ENCODE measurements around the gene FAM234A.
A peak's percentile ranks its signal among the peaks of the same experiment; 100 is the strongest.
"Not testable (repeated sequence)": the region's sequence is repeated elsewhere in the genome, so short reads cannot be mapped to it uniquely, and the experiment has no call there.

The FAM234A gene

DNA sequence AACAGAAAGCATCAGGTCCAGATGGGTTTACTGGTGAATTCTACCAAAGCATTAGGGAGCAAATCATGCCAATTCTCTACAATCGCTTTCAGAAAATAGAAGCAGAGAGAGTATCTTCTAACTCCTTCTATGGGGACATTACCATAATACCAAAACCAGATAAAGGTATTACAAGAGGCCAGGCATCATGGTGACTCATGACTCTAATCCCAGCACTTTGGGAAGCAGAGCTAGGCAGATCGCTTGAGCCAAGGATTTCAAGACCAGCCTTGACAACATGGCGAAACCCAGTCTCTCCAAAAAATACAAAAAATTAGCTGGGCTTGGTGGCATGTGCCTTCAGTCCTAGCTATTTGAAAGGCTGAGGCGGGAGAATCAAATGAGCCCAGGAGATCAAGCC lies 31.4 kb upstream of the FAM234A start:
- H3K4me3 ChIP-seq (ENCODE audit: low read depth in 1 of 2, low read length in 2 of 2) = no peak overlapping the region
- no peaks in the 10 kb centered on the region for H3K4me1 ChIP-seq (ENCODE audit: insufficient read depth, low read length)
- H3K9me3 ChIP-seq (ENCODE audit: low read length) = no peaks in the 10 kb centered on the region
- H3K27ac ChIP-seq (ENCODE audit: low read depth, low read length) = no peak overlapping the region
- H3K36me3 ChIP-seq (ENCODE audit: insufficient read depth, low read length) = peaks cover 62% of the 10 kb centered on the region
- H3K9ac ChIP-seq (ENCODE audit: low read length) = no peak overlapping the region
- H3K27me3 ChIP-seq (ENCODE audit: control insufficient read depth in 1 of 2, insufficient read depth in 2 of 2, low read length in 2 of 2) = no peaks in the 10 kb centered on the region

DNA sequence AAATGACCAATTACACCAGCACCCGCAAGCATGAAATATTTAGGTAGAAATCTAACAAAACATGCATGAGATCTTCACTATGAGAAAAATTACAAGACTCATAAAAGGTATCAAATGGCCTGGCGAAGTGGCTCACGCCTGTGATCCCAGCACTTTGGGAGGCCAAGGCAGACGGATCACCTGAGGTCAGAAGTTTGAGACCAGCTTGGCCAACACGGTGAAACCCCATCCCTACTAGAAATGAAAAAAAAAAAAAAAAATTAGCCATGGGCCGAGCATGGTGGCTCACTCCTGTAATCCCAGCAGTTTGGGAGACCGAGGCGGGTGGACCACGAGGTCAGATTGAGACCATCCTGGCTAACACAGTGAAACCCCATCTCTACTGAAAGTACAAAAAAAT lies 30.6 kb upstream of the FAM234A start:
- not testable (repeated sequence) for H3K9ac ChIP-seq (ENCODE audit: low read length); H3K4me1 ChIP-seq (ENCODE audit: insufficient read depth, low read length); H3K27ac ChIP-seq (ENCODE audit: low read depth, low read length); H3K4me3 ChIP-seq (ENCODE audit: low read depth in 1 of 2, low read length in 2 of 2); H3K27me3 ChIP-seq (ENCODE audit: control insufficient read depth in 1 of 2, insufficient read depth in 2 of 2, low read length in 2 of 2); H3K9me3 ChIP-seq (ENCODE audit: low read length)
- peaks cover 56% of the 10 kb centered on the region for H3K36me3 ChIP-seq (ENCODE audit: insufficient read depth, low read length)

DNA sequence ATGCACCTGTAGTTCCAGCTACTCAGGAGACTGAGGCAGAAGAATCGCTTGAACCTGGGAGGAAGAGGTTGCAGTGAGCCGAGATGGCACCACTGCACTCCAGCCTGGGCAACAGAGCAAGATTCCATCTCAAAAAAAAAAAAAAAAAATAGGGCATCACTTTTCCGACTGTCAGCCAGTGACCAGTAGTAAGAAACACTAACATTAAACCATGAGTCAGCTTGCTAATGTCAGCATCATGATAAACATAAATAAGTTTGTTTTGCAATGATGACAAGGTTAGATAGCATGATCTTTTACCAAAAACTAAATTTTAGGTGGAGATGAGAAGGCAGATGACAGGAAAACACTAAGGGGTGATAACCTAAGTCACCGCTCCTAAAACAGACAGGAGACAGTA lies 25.3 kb upstream of the FAM234A start:
- not testable (repeated sequence) for H3K4me1 ChIP-seq (ENCODE audit: insufficient read depth, low read length); H3K9ac ChIP-seq (ENCODE audit: low read length); H3K9me3 ChIP-seq (ENCODE audit: low read length); H3K4me3 ChIP-seq (ENCODE audit: low read depth in 1 of 2, low read length in 2 of 2); H3K27ac ChIP-seq (ENCODE audit: low read depth, low read length); H3K27me3 ChIP-seq (ENCODE audit: control insufficient read depth in 1 of 2, insufficient read depth in 2 of 2, low read length in 2 of 2)
- H3K36me3 ChIP-seq (ENCODE audit: insufficient read depth, low read length) = peaks cover 53% of the 10 kb centered on the region

DNA sequence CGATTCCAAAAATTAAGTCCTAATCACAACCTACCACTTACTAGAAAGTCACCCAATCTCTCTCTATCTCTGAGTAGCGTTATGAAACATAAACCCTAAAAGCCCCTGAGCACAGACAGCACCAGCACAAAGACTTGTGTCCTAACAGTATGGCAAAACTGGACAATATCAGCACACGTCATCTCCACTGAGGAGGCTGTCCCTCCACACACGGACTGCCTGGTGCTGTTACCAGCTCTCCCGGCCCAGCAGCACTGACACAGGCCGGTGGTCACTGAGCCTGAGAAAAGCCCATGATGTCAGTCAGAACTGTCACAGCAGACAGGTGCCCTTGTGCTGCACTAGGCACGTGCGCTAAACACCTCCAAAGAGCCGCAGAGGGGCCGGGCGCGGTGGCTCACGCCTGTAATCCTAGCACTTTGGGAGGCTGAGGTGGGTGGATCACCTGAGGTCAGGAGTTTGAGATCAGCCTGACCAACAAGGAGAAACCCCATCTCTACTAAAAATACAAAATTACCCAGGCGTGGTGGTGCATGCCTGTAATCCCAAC lies 22.9 kb upstream of the FAM234A start:
- H3K9me3 ChIP-seq (ENCODE audit: low read length); H3K4me3 ChIP-seq (ENCODE audit: low read depth in 1 of 2, low read length in 2 of 2); H3K9ac ChIP-seq (ENCODE audit: low read length); H3K27me3 ChIP-seq (ENCODE audit: control insufficient read depth in 1 of 2, insufficient read depth in 2 of 2, low read length in 2 of 2); H3K4me1 ChIP-seq (ENCODE audit: insufficient read depth, low read length); H3K27ac ChIP-seq (ENCODE audit: low read depth, low read length): not testable (repeated sequence)
- peaks cover 50% of the 10 kb centered on the region for H3K36me3 ChIP-seq (ENCODE audit: insufficient read depth, low read length)

DNA sequence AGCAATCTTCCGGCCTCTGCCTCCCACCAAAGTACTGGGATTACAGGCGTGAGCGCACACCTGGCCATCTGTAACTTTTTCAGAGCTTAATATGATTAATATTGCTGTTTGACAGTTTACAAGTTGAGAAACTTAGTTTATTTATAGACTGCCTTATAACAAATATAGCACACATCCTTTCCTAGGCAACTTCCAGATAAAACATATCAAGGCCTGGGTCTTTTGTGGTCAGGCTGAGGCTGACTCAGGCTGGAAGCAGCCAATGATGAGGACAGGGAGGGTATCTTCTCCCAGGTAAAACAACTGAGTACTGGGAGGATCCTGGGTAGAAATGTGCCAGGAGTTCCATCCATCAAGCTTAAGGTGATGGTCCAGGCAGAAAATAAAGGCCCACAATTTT lies 21.6 kb upstream of the FAM234A start:
- Histone ChIP-seq H3K27ac (ENCODE audit: low read depth, low read length) (no peak overlapping the region), H3K27me3 (ENCODE audit: control insufficient read depth in 1 of 2, insufficient read depth in 2 of 2, low read length in 2 of 2) (no peaks in the 10 kb centered on the region), H3K4me3 (ENCODE audit: low read depth in 1 of 2, low read length in 2 of 2) (no peak overlapping the region), H3K9me3 (ENCODE audit: low read length) (no peaks in the 10 kb centered on the region), H3K4me1 (ENCODE audit: insufficient read depth, low read length) (no peaks in the 10 kb centered on the region), H3K36me3 (ENCODE audit: insufficient read depth, low read length) (peaks cover 56% of the 10 kb centered on the region), H3K9ac (ENCODE audit: low read length) (no peak overlapping the region)

DNA sequence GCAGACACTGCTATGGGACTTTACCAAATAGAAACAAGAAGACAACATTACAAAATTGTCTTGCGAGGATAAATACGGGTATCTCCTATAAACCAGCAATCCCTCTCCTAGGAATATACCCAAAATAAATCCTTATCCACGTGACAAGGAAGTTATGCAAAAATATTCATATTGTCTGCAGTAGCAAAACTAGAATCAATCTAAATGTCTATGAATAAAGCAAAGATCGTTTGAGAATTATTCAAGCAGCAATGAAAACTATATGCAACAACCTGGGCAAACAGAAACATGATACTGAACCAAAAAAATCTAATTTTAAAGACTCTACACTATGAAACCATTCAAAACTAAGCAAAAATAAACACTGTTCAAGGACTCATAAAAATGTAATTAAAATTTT lies 14.6 kb upstream of the FAM234A start:
- Histone ChIP-seq H3K4me1 (ENCODE audit: insufficient read depth, low read length) (no peaks in the 10 kb centered on the region), H3K27ac (ENCODE audit: low read depth, low read length) (no peak overlapping the region), H3K27me3 (ENCODE audit: control insufficient read depth in 1 of 2, insufficient read depth in 2 of 2, low read length in 2 of 2) (no peaks in the 10 kb centered on the region), H3K9ac (ENCODE audit: low read length) (no peak overlapping the region), H3K9me3 (ENCODE audit: low read length) (no peaks in the 10 kb centered on the region), H3K36me3 (ENCODE audit: insufficient read depth, low read length) (peaks cover 45% of the 10 kb centered on the region), H3K4me3 (ENCODE audit: low read depth in 1 of 2, low read length in 2 of 2) (no peak overlapping the region)

DNA sequence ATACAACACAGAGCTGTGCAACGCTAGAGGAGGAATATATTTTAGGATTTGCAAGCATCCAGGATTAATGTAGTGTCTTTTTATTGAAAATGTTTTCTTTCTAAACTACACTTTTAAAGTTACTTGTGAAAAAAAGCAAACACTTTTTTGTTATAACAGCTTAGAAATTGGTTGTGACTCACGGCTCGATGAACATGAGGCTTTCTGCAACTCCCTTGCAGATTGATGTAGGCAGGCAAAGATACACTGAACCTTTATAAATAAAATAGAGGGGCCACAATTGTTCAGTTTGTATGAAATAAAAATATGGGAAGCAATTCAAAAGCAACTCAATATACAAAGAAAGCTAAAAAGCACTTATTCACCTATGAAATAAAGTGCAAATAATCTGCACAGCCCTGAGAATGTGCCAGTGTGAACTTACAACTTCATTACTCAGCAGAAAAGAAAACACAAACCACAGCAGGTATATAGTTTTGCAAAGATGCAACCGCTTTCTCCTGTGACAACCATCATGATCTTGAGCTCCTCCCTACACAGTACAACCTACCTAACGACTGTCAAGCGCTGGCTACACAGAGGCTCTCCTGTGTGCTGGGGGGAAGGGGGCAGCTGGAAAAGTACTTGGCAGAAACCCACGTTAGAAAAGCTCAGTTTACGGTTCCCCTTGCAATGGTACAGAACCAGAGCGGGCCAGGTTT lies 6.3 kb upstream of the FAM234A start:
- peak overlapping the region; percentile 91 for H3K27ac ChIP-seq (ENCODE audit: low read depth, low read length)
- H3K4me3 ChIP-seq (ENCODE audit: low read depth in 1 of 2, low read length in 2 of 2) = peak overlapping the region; percentile 86 to 91

DNA sequence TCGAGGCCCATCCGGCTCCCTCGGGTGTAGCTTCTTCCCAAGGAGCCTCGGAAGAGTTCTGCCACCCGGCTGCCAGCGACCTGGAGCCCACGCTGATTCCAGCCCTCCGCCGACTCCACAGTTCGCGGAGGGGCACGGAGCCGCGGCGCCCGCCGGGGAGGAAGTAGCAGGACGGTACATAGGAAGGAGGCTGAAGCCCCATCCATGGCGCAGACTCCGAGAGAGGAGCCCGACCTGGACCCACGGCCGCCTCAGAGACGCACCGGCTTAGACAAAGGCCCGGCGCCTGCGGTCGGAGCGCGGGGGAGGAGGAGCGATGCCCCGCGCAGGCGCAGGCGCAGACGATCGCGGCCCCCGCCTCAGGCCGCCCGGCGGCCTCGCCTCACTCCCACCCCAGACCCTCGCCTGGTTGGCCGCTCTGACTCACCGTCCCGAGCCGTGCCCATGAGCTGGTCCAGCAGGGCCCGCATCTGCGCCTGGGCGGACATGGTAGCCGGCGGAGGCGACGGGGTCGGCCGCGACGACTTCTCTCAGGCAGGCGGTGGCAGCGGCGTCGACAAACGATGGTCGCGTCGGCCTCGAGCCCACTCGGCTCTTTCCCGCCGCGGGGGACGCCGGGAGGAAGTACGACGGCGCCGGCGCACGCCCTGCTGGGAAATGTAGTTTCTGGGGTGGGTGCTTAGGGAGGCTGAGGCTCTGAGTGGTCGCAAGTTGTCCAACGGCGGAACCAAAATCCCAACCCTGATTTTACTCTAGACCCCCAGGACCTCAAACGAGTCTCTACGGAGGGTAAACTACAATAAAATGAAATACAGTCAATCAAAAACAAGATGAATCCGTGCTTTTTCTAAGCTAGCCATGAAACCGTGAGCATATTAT lies 5.5 kb upstream of the FAM234A start, which contains the start of gene LUC7L:
Gene LUC7L, minus strand, starts transcription at position 598 of the 879 bp plus-strand sequence. Its CDS starts 110 bp downstream, at position 488.
- H3K27me3 ChIP-seq (ENCODE audit: control insufficient read depth in 1 of 2, insufficient read depth in 2 of 2, low read length in 2 of 2) = no peaks in the 10 kb centered on the region
- H3K27ac ChIP-seq (ENCODE audit: low read depth, low read length) = peak within 1 kb of the TSS; percentile 91
- H3K36me3 ChIP-seq (ENCODE audit: insufficient read depth, low read length) = peaks cover 33% of the 10 kb centered on the region

More for the DNA sequence above, 6.3 kb upstream of the FAM234A start:
- peaks cover 36% of the 10 kb centered on the region for H3K36me3 ChIP-seq (ENCODE audit: insufficient read depth, low read length)
- peak overlapping the region; percentile 88 for H3K9ac ChIP-seq (ENCODE audit: low read length)
- H3K9me3 ChIP-seq (ENCODE audit: low read length) = no peaks in the 10 kb centered on the region
- H3K27me3 ChIP-seq (ENCODE audit: control insufficient read depth in 1 of 2, insufficient read depth in 2 of 2, low read length in 2 of 2) = no peaks in the 10 kb centered on the region
- H3K4me1 ChIP-seq (ENCODE audit: insufficient read depth, low read length) = peaks cover 17% of the 10 kb centered on the region

DNA sequence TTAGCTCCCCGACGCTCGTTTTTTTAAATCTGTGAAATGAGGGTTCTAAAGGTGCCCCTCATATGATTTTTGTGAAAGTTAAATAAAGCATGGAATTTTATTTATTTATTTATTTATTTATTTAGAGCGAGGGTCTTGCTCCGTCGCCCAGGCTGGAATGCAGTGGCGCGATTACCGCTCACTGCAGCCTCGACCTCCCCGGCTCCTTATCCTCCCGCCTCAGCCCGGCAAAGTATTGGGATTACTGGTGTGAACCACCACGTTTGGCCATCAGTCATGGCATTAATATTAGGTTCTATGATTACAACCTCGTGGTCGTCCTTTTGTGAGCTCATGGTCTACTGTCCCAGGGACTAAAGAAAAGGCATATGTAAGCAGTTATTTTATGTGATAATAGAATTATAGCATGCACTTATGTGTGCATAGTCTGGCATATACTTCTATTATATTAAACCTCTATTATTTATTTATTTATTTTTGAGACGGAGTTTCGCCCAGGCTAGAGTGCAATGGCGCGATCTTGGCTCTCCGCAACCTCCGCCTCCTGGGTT lies 4.8 kb upstream of the FAM234A start:
- Histone ChIP-seq H3K27ac (ENCODE audit: low read depth, low read length) (peak overlapping the region; percentile 91), H3K4me3 (ENCODE audit: low read depth in 1 of 2, low read length in 2 of 2) (peak overlapping the region; percentile 86 to 91)

More for the DNA sequence above, 5.5 kb upstream of the FAM234A start, which contains the start of gene LUC7L:
- Histone ChIP-seq H3K4me1 (ENCODE audit: insufficient read depth, low read length) (peaks cover 17% of the 10 kb centered on the region), H3K4me3 (ENCODE audit: low read depth in 1 of 2, low read length in 2 of 2) (peak within 1 kb of the TSS; percentile 86 to 91), H3K9ac (ENCODE audit: low read length) (peak within 1 kb of the TSS; percentile 88), H3K9me3 (ENCODE audit: low read length) (no peaks in the 10 kb centered on the region)

DNA sequence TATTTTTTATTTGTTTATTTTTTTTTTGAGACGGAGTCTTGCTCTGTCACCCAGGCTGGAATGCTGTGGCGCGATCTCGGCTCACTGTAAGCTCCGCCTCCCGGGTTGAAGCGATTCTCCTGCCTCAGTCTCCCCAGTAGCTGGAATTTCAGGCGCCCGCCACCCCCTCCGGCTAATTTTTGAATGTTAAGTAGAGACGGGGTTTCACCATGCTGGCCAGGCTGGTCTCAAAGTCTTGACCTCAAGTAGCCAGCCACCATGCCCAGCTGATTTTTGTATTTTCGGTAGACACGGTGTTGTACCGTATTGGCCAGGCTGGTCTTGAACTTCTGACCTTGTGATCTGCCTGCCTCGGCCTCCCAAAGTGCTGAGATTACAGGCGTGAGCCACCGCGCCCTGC lies 4.3 kb upstream of the FAM234A start:
- H3K4me3 ChIP-seq (ENCODE audit: low read depth in 1 of 2, low read length in 2 of 2); H3K27ac ChIP-seq (ENCODE audit: low read depth, low read length); H3K9ac ChIP-seq (ENCODE audit: low read length); H3K27me3 ChIP-seq (ENCODE audit: control insufficient read depth in 1 of 2, insufficient read depth in 2 of 2, low read length in 2 of 2); H3K9me3 ChIP-seq (ENCODE audit: low read length): not testable (repeated sequence)
- Histone ChIP-seq H3K36me3 (ENCODE audit: insufficient read depth, low read length) (peaks cover 25% of the 10 kb centered on the region), H3K4me1 (ENCODE audit: insufficient read depth, low read length) (peaks cover 17% of the 10 kb centered on the region)

More for the DNA sequence above, 4.8 kb upstream of the FAM234A start:
- peaks cover 17% of the 10 kb centered on the region for H3K4me1 ChIP-seq (ENCODE audit: insufficient read depth, low read length)
- peaks cover 29% of the 10 kb centered on the region for H3K36me3 ChIP-seq (ENCODE audit: insufficient read depth, low read length)
- no peak overlapping the region for H3K9ac ChIP-seq (ENCODE audit: low read length)
- no peaks in the 10 kb centered on the region for H3K27me3 ChIP-seq (ENCODE audit: control insufficient read depth in 1 of 2, insufficient read depth in 2 of 2, low read length in 2 of 2)
- no peaks in the 10 kb centered on the region for H3K9me3 ChIP-seq (ENCODE audit: low read length)

DNA sequence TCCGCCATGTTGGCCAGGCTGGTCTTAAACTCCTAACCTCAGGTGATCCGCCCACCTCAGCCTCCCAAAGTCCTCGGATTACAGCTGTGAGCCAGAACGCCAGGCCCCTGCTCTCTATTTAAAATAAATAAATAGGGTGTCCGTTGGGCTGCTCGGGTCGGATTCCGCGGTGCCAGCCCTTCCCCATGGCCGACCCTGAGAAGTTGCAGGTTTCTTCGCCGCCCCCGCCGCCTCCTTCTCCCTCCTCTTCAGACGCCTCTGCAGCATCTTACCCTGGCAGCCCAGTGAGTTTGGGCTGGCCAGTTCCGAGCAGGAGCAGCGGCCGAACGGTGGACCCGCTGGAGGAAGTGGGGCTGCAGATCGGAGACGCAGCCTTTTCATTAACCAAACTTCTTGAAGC lies 3.7 kb upstream of the FAM234A start:
- H3K4me1 ChIP-seq (ENCODE audit: insufficient read depth, low read length) = peaks cover 22% of the 10 kb centered on the region
- no peak overlapping the region for H3K27ac ChIP-seq (ENCODE audit: low read depth, low read length)
- peaks cover 20% of the 10 kb centered on the region for H3K36me3 ChIP-seq (ENCODE audit: insufficient read depth, low read length)
- H3K4me3 ChIP-seq (ENCODE audit: low read depth in 1 of 2, low read length in 2 of 2) = no peak overlapping the region
- H3K9ac ChIP-seq (ENCODE audit: low read length) = no peak overlapping the region
- no peaks in the 10 kb centered on the region for H3K9me3 ChIP-seq (ENCODE audit: low read length)
- no peaks in the 10 kb centered on the region for H3K27me3 ChIP-seq (ENCODE audit: control insufficient read depth in 1 of 2, insufficient read depth in 2 of 2, low read length in 2 of 2)
